H9 (cell line): ENCODE results near the gene NPHP4. TPM values are rescaled to one million over a fixed set of nuclear protein-coding genes. Genes with fewer than 3 reads are reported as not detected.

Experiments used
- DNase-seq: peaks from one replicate; pipeline ENCODE4 v3.0.0-alpha.2; 2017
- H2AFZ ChIP-seq: one replicate; pipeline ENCODE4 v1.6.1; 2013; ENCODE audit warnings: mild to moderate bottlenecking, low read length, control low read depth, moderate library complexity
- H2AK5ac ChIP-seq: 2 replicates; pipeline ENCODE4 v1.6.1; 2013; ENCODE audit warnings: low read length, control low read depth, mixed read lengths; ENCODE audit not compliant: insufficient read length
- H2BK120ac ChIP-seq: one replicate; pipeline ENCODE4 v1.6.1; 2013; ENCODE audit warnings: low read depth, mild to moderate bottlenecking, low read length, control low read depth, inconsistent platforms; ENCODE audit not compliant: poor library complexity, severe bottlenecking
- H2BK12ac ChIP-seq: 2 replicates; pipeline ENCODE4 v1.6.1; 2013; ENCODE audit warnings: low read length, control low read depth, mixed read lengths, low read depth; ENCODE audit not compliant: insufficient read length
- H2BK15ac ChIP-seq: 2 replicates; pipeline ENCODE4 v1.6.1; 2013; ENCODE audit warnings: low read depth, low read length, control low read depth
- H2BK20ac ChIP-seq: one replicate; pipeline ENCODE4 v1.6.1; 2013; ENCODE audit warnings: low read depth, mild to moderate bottlenecking, low read length, control low read depth, inconsistent platforms; ENCODE audit not compliant: poor library complexity, severe bottlenecking
- H2BK5ac ChIP-seq: 2 replicates; pipeline ENCODE4 v1.6.1; 2013; ENCODE audit warnings: low read length, control low read depth, mixed read lengths; ENCODE audit not compliant: insufficient read length
- H3K14ac ChIP-seq: 2 replicates; pipeline ENCODE4 v1.6.1; 2013; ENCODE audit warnings: low read length, control low read depth; ENCODE audit not compliant: insufficient read depth
- H3K18ac ChIP-seq: 2 replicates; pipeline ENCODE4 v1.6.1; 2013; ENCODE audit warnings: low read depth, mild to moderate bottlenecking, mixed read lengths, low read length, control low read depth; ENCODE audit not compliant: insufficient read length
- H3K23ac ChIP-seq: 2 replicates; pipeline ENCODE4 v1.6.1; 2013; ENCODE audit warnings: low read length, control low read depth, mixed read lengths, low read depth; ENCODE audit not compliant: insufficient read length
- H3K23me2 ChIP-seq: 2 replicates; pipeline ENCODE4 v1.6.1; 2013; ENCODE audit warnings: low read depth, mild to moderate bottlenecking, mixed read lengths, low read length, control low read depth; ENCODE audit not compliant: insufficient read length, poor library complexity, severe bottlenecking
- H3K27ac ChIP-seq: 2 replicates; pipeline ENCODE4 v1.5.1; 2013; ENCODE audit warnings: low read length, control low read depth, mixed read lengths, low read depth; ENCODE audit not compliant: insufficient read length
- H3K27me3 ChIP-seq: 2 replicates; pipeline ENCODE4 v1.6.1; 2013; ENCODE audit warnings: low read length, control low read depth, inconsistent platforms; ENCODE audit not compliant: insufficient read depth
- H3K4ac ChIP-seq: 2 replicates; pipeline ENCODE4 v1.6.1; 2013; ENCODE audit warnings: low read depth, mild to moderate bottlenecking, control low read depth, inconsistent platforms, low read length, moderate library complexity
- H3K4me1 ChIP-seq: 2 replicates; pipeline ENCODE4 v1.6.1; 2013; ENCODE audit warnings: low read length, control low read depth, inconsistent platforms; ENCODE audit not compliant: insufficient read depth
- H3K4me2 ChIP-seq: 2 replicates; pipeline ENCODE4 v1.6.1; 2013; ENCODE audit warnings: low read length, control low read depth, mixed read lengths; ENCODE audit not compliant: insufficient read length, insufficient read depth
- H3K56ac ChIP-seq: 2 replicates; pipeline ENCODE4 v1.6.1; 2013; ENCODE audit warnings: low read depth, mild to moderate bottlenecking, mixed read lengths, low read length, control low read depth; ENCODE audit not compliant: insufficient read length
- H3K79me1 ChIP-seq: 2 replicates; pipeline ENCODE4 v1.6.1; 2013; ENCODE audit warnings: low read depth, mild to moderate bottlenecking, moderate library complexity, low read length, control low read depth, inconsistent platforms; ENCODE audit not compliant: insufficient read depth, poor library complexity, severe bottlenecking
- H3K79me2 ChIP-seq: 2 replicates; pipeline ENCODE4 v1.6.1; 2013; ENCODE audit warnings: low read length, control low read depth, inconsistent platforms; ENCODE audit not compliant: insufficient read depth
- H3K9ac ChIP-seq: 2 replicates; pipeline ENCODE4 v1.6.1; 2013; ENCODE audit warnings: low read length, control low read depth, mixed read lengths; ENCODE audit not compliant: insufficient read length; ENCODE audit errors: extremely low read depth
- H3K9me3 ChIP-seq: one replicate; pipeline ENCODE4 v1.6.1; 2013; ENCODE audit warnings: low read depth, low read length, inconsistent platforms; ENCODE audit not compliant: control insufficient read depth
- H3T11ph ChIP-seq: one replicate; pipeline ENCODE4 v1.6.1; 2013; ENCODE audit warnings: mild to moderate bottlenecking, low read length, control low read depth, inconsistent platforms
- H4K20me1 ChIP-seq: one replicate; pipeline ENCODE4 v1.6.1; 2013; ENCODE audit not compliant: control insufficient read depth, insufficient read length, insufficient read depth
- H4K5ac ChIP-seq: 2 replicates; pipeline ENCODE4 v1.6.1; 2013; ENCODE audit warnings: low read depth, mild to moderate bottlenecking, mixed read lengths, low read length, control low read depth; ENCODE audit not compliant: insufficient read length
- H4K8ac ChIP-seq: replicated peaks from 2 replicates; pipeline ENCODE4 v1.6.1; 2013; ENCODE audit warnings: low read length, control low read depth, mixed read lengths, low read depth; ENCODE audit not compliant: insufficient read length
- H4K91ac ChIP-seq: 2 replicates; pipeline ENCODE4 v1.6.1; 2013; ENCODE audit warnings: low read depth, mild to moderate bottlenecking, moderate library complexity, mixed read lengths, low read length, control low read depth; ENCODE audit not compliant: insufficient read length
- H3K27ac Mint-ChIP-seq, 3 experiments: 2 replicates in 2 of 3; 3 replicates in 1 of 3; pipeline ENCODE4 v1.8.0; 2020 to 2021; ENCODE audit warnings: mixed read lengths in 3 of 3, mild to moderate bottlenecking in 1 of 3, moderate library complexity in 1 of 3
- H3K27me3 Mint-ChIP-seq: 2 replicates; pipeline ENCODE4 v1.8.0; 2021; ENCODE audit warnings: low read depth, mild to moderate bottlenecking, moderate library complexity, mixed read lengths
- H3K36me3 Mint-ChIP-seq, 3 experiments: 2 replicates in 2 of 3; 3 replicates in 1 of 3; pipeline ENCODE4 v1.8.0; 2020 to 2021; ENCODE audit warnings: low read depth in 3 of 3, mixed read lengths in 3 of 3; ENCODE audit not compliant: insufficient read depth in 1 of 3
- H3K4me1 Mint-ChIP-seq, 2 experiments: 2 replicates each; pipeline ENCODE4 v1.8.0; 2020; ENCODE audit warnings: mixed read lengths in 2 of 2
- H3K4me3 Mint-ChIP-seq, 2 experiments: 2 replicates in 1 of 2; 3 replicates in 1 of 2; pipeline ENCODE4 v1.8.0; 2020 to 2021; ENCODE audit warnings: mild to moderate bottlenecking in 2 of 2, mixed read lengths in 2 of 2, moderate library complexity in 1 of 2
- H3K9me3 Mint-ChIP-seq, 2 experiments: 2 replicates in 1 of 2; 3 replicates in 1 of 2; pipeline ENCODE4 v1.8.0; 2020; ENCODE audit warnings: mild to moderate bottlenecking in 2 of 2, mixed read lengths in 2 of 2, moderate library complexity in 1 of 2
- CTCF ChIP-seq: fragments of 200-600 bp; sonication (generic); conservative IDR thresholded peaks from 3 replicates; pipeline ENCODE4 v1.8.0; 2021; ENCODE audit warnings: antibody characterized with exemption, mild to moderate bottlenecking
- WGBS: extraction: QIAGEN DNeasy Blood & Tissue Kit; methylation state at CpG from one replicate; pipeline ENCODE4 v1.1.7; 2013; ENCODE audit warnings: missing lambda C conversion rate, low lambda C conversion rate, mixed read lengths; ENCODE audit not compliant: insufficient read length; ENCODE audit errors: extremely low coverage; 5-methylcytosine and 5-hydroxymethylcytosine counted together
- total RNA-seq: library from RNA; stranded (reverse); gene quantifications from 2 replicates; pipeline ENCODE4 v1.2.1, GENCODE V29; 2021

The NPHP4 gene
- total RNA-seq, 1 experiment from 2014 or later: 17.6 TPM

- no peak overlapping the region for H3K4ac ChIP-seq
- H4K20me1 ChIP-seq: peaks cover 7% of the 10 kb centered on the region
- no peaks in the 10 kb centered on the region for H3K27me3 ChIP-seq
- no peak for TF ChIP-seq CTCF
- Mint-ChIP-seq H3K27me3 (no peaks in the 10 kb centered on the region), H3K27ac (no peak overlapping the region), H3K4me1 (no peaks in the 10 kb centered on the region), H3K4me3 (no peak overlapping the region), H3K36me3 (peaks cover 30 to 52% (median 43%) of the 10 kb centered on the region in 3 experiments), H3K9me3 (peaks cover 13 to 14% of the 10 kb centered on the region in 2 experiments)
- H3K18ac ChIP-seq: no peak overlapping the region
- no peak for DNase-seq
- H3K9me3 ChIP-seq: peaks cover 7% of the 10 kb centered on the region
- no peak overlapping the region for H2BK12ac ChIP-seq
- H2BK20ac ChIP-seq: no peak overlapping the region
- H3K56ac ChIP-seq: no peak overlapping the region
- no peak overlapping the region for H2BK120ac ChIP-seq
- H3K23ac ChIP-seq: no peak overlapping the region
- H2BK5ac ChIP-seq: no peak overlapping the region
- no peak overlapping the region for H2BK15ac ChIP-seq
- no peak overlapping the region for H3K14ac ChIP-seq
- no peak overlapping the region for H3T11ph ChIP-seq
- no peak overlapping the region for H4K5ac ChIP-seq
- no peak overlapping the region for H2AFZ ChIP-seq
- H4K8ac ChIP-seq: no peak overlapping the region
- H3K4me1 ChIP-seq: no peaks in the 10 kb centered on the region
- no peak overlapping the region for H2AK5ac ChIP-seq
- H3K9ac ChIP-seq: no peak overlapping the region
- no peaks in the 10 kb centered on the region for H3K23me2 ChIP-seq
- no peaks in the 10 kb centered on the region for H3K79me1 ChIP-seq
- no peak overlapping the region for H3K4me2 ChIP-seq
- no peaks in the 10 kb centered on the region for H3K79me2 ChIP-seq
- H3K27ac ChIP-seq: no peak overlapping the region
- WGBS: no CpG with 5 or more reads among the region's 16 CpGs
- H4K91ac ChIP-seq: no peak overlapping the region
Measured at GRCh38 chr1:5872886-5873285, 119.3 kb downstream of the NPHP4 start.
